Naive thymus-derived CD4-positive, alpha-beta T cell (primary cell): Measurements from ENCODE around the gene MARK4. TPM values are rescaled to one million over a fixed set of nuclear protein-coding genes. Genes with fewer than 3 reads are reported as not detected.
A peak's percentile ranks its signal among the peaks of the same experiment; 100 is the strongest.

Experiments used
- ATAC-seq: fragments of 150-1000 bp; cut with Tn5 transposase; 2 replicates; pipeline ENCODE4 v1.10.0; 2021; ENCODE audit warnings: mild to moderate bottlenecking, moderate library complexity
- CTCF ChIA-PET: fragments of 350-600 bp; sonication (Branson Sonifier 250); formaldehyde crosslinking; loops from one replicate; lab custom pipeline; 2021; ENCODE audit warnings: antibody characterized with exemption; lab: Charles Lee
- POLR2A ChIA-PET: fragments of 350-600 bp; sonication (Branson Sonifier 250); formaldehyde crosslinking; loops from one replicate; lab custom pipeline; 2021; ENCODE audit warnings: antibody characterized with exemption, inconsistent platforms; lab: Charles Lee
- DNase-seq, 9 donors: peaks; one replicate each; pipeline versions ENCODE4 v3.0.0 to v3.0.0-alpha.2; 2020 to 2022; ENCODE audit warnings: mixed read lengths in 1 of 9
- H3K27ac ChIP-seq: one replicate; pipeline ENCODE4 v1.7.0; 2013; ENCODE audit warnings: mild to moderate bottlenecking, low read depth, low read length, moderate library complexity
- H3K27me3 ChIP-seq, 2 donors: one replicate each; pipeline ENCODE4 v1.7.0; 2013; ENCODE audit warnings: low read length in 2 of 2, mild to moderate bottlenecking in 2 of 2, moderate library complexity in 2 of 2; ENCODE audit not compliant: control insufficient read depth in 2 of 2, insufficient read depth in 2 of 2
- H3K36me3 ChIP-seq, 3 experiments: 1 replicate in 2 of 3; 2 replicates in 1 of 3; pipeline ENCODE4 v1.7.0; 2013; ENCODE audit warnings: low read length in 3 of 3, mild to moderate bottlenecking in 3 of 3, moderate library complexity in 1 of 3; ENCODE audit not compliant: insufficient read depth in 3 of 3, control insufficient read depth in 2 of 3
- H3K4me1 ChIP-seq, 2 donors: one replicate each; pipeline ENCODE4 v1.7.0; 2013; ENCODE audit warnings: low read length in 2 of 2, mild to moderate bottlenecking in 2 of 2, moderate library complexity in 1 of 2; ENCODE audit not compliant: control insufficient read depth in 2 of 2, insufficient read depth in 2 of 2
- H3K4me3 ChIP-seq: 2 replicates; pipeline ENCODE4 v1.7.0; 2013; ENCODE audit warnings: mild to moderate bottlenecking, low read length
- H3K9me3 ChIP-seq, 3 experiments: 1 replicate in 2 of 3; 2 replicates in 1 of 3; pipeline ENCODE4 v1.7.0; 2013; ENCODE audit warnings: low read length in 3 of 3; ENCODE audit not compliant: control insufficient read depth in 2 of 3
- H3K27ac Mint-ChIP-seq, 9 donors: one replicate each; pipeline ENCODE4 v1.8.0; 2020 to 2022; ENCODE audit warnings: mixed read lengths in 9 of 9, mild to moderate bottlenecking in 8 of 9, moderate library complexity in 5 of 9, inconsistent platforms in 2 of 9
- H3K27me3 Mint-ChIP-seq, 5 donors: one replicate each; pipeline ENCODE4 v1.8.0; 2021 to 2022; ENCODE audit warnings: mixed read lengths in 5 of 5, mild to moderate bottlenecking in 1 of 5
- H3K36me3 Mint-ChIP-seq, 5 donors: one replicate each; pipeline ENCODE4 v1.8.0; 2020 to 2022; ENCODE audit warnings: mixed read lengths in 5 of 5, mild to moderate bottlenecking in 3 of 5, inconsistent platforms in 1 of 5
- H3K4me1 Mint-ChIP-seq, 7 donors: one replicate each; pipeline ENCODE4 v1.8.0; 2020 to 2022; ENCODE audit warnings: mixed read lengths in 7 of 7, mild to moderate bottlenecking in 3 of 7, inconsistent platforms in 1 of 7
- H3K4me3 Mint-ChIP-seq, 10 donors: one replicate each; pipeline ENCODE4 v1.8.0; 2020 to 2022; ENCODE audit warnings: mild to moderate bottlenecking in 10 of 10, mixed read lengths in 10 of 10, moderate library complexity in 6 of 10, inconsistent platforms in 2 of 10
- H3K9me3 Mint-ChIP-seq, 11 donors: one replicate each; pipeline ENCODE4 v1.8.0; 2020 to 2022; ENCODE audit warnings: mixed read lengths in 11 of 11, mild to moderate bottlenecking in 4 of 11, inconsistent platforms in 1 of 11, moderate library complexity in 1 of 11
- intact Hi-C, 2 donors: fragments of 100-400 bp; cut with micrococcal nuclease; formaldehyde crosslinking; loops; one replicate each; pipeline ENCODE4 v1.15.1; 2023
- polyA plus RNA-seq, 2 donors: library from polyadenylated mRNA; unstranded; fragments of 300-500 nt; fragmentation: Illumina TruSeq; gene quantifications; one replicate each; pipeline ENCODE4 v1.2.3, GENCODE V29; 2021
- total RNA-seq, 6 experiments: library from RNA in 5 of 6; stranded (reverse) in 5 of 6; gene quantifications; 1 replicate in 5 of 6; 2 replicates in 1 of 6; pipeline ENCODE4 v1.2.3 and lab custom pipeline; 2021 to 2026

The MARK4 gene
- total and polyA plus RNA-seq, 7 experiments from 2014 or later = 0.70 to 39.2 (median 22.8) TPM

GRCh38 chr19:45254044-45254531 lies 3.0 kb downstream of the MARK4 start:
- Histone ChIP-seq H3K27ac (no peak overlapping the region), H3K27me3 (no peaks in the 10 kb centered on the region), H3K36me3 (peaks cover 0 to 7% (median 0%) of the 10 kb centered on the region in 3 experiments), H3K4me1 (peaks cover 19 to 20% of the 10 kb centered on the region in 2 donors), H3K9me3 (no peaks in the 10 kb centered on the region), H3K4me3 (no peak overlapping the region)
- intact Hi-C loops = loop anchor here in 1 of 2 donors (5.0 kb wide), 3 partner anchors 153 to 252 kb away; partner anchors contain the start of genes POLR1G, PPP1R13L, PPP1R37 and RELB
- Mint-ChIP-seq H3K36me3 (no peaks in the 10 kb centered on the region), H3K4me1 (peaks cover 20 to 43% (median 30%) of the 10 kb centered on the region in 7 donors), H3K27ac (peak overlapping the region in 7 of 9 donors; percentile 25 to 87 (median 72)), H3K4me3 (peak overlapping the region in 9 of 10 donors; percentile 52 to 94 (median 77)), H3K9me3 (peaks cover 0 to 1% (median 0%) of the 10 kb centered on the region in 11 donors), H3K27me3 (peaks cover 0 to 5% (median 0%) of the 10 kb centered on the region in 5 donors)
- ChIA-PET POLR2A (no interaction called here), CTCF (no interaction called here)
- ATAC-seq = no peak
- DNase-seq = peak in 2 of 9 donors; percentile 12 to 22

GRCh38 chr19:45255611-45256157 lies 4.6 kb downstream of the MARK4 start:
- ChIA-PET POLR2A (no interaction called here), CTCF (interaction anchor here (0.6 kb wide), 1 partner anchor 646 kb away, joined by 3 read pairs; no protein-coding TSS in a partner anchor)
- Histone ChIP-seq H3K27me3 (no peaks in the 10 kb centered on the region), H3K36me3 (peaks cover 0 to 10% (median 0%) of the 10 kb centered on the region in 3 experiments), H3K4me1 (peaks cover 13 to 20% of the 10 kb centered on the region in 2 donors), H3K9me3 (no peaks in the 10 kb centered on the region), H3K27ac (no peak overlapping the region), H3K4me3 (no peak overlapping the region)
- Mint-ChIP-seq H3K9me3 (peaks cover 0 to 1% (median 0%) of the 10 kb centered on the region in 11 donors), H3K4me1 (peaks cover 17 to 40% (median 27%) of the 10 kb centered on the region in 7 donors), H3K36me3 (peaks cover 0 to under 1% (median 0%) of the 10 kb centered on the region in 5 donors), H3K27ac (no peak overlapping the region), H3K27me3 (peaks cover 0 to 1% (median 0%) of the 10 kb centered on the region in 5 donors), H3K4me3 (no peak overlapping the region)
- DNase-seq (no peak), ATAC-seq (no peak)
- intact Hi-C loops = no loop called here

DNA sequence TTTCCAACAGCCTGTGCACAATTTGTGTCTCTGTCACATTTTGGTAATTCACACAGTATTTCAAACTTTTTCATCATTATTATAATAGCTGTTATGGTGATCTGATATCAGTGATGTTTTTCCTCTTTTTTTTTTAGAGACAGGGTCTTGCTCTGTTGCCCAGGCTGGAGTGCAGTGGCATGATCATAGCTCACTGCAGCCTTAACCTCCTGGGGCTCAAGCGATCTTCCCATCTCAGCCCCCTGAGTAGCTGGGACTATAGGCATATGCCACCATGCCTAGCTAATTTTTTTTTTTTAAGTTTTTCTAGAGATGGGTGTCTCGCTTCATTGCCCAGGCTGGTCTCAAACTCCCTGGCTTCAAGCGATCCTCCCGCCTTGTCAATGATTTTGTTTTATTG lies 5.8 kb downstream of the MARK4 start:
- Mint-ChIP-seq H3K9me3 (no peaks in the 10 kb centered on the region), H3K36me3 (peaks cover 0 to 3% (median 0%) of the 10 kb centered on the region in 5 donors), H3K4me1 (peaks cover 14 to 37% (median 26%) of the 10 kb centered on the region in 7 donors), H3K4me3 (no peak overlapping the region), H3K27me3 (no peaks in the 10 kb centered on the region), H3K27ac (no peak overlapping the region)
- H3K36me3 ChIP-seq = peaks cover 0 to 10% (median 0%) of the 10 kb centered on the region in 3 experiments
- no peak overlapping the region for H3K4me3 ChIP-seq
- no peak overlapping the region for H3K27ac ChIP-seq
- intact Hi-C loops = no loop called here
- H3K4me1 ChIP-seq = peaks cover 13 to 20% of the 10 kb centered on the region in 2 donors
- no peaks in the 10 kb centered on the region for H3K9me3 ChIP-seq
- no peaks in the 10 kb centered on the region for H3K27me3 ChIP-seq
- ATAC-seq (no peak), DNase-seq (no peak)
- ChIA-PET CTCF (interaction anchor here (0.7 kb wide), 1 partner anchor 702 kb away, joined by 4 read pairs; no protein-coding TSS in a partner anchor), POLR2A (no interaction called here)

- DNase-seq (no peak), ATAC-seq (no peak)
- Histone ChIP-seq H3K27me3 (no peaks in the 10 kb centered on the region), H3K9me3 (no peaks in the 10 kb centered on the region), H3K27ac (no peak overlapping the region), H3K36me3 (peaks cover 0 to 10% (median 0%) of the 10 kb centered on the region in 3 experiments), H3K4me1 (peaks cover 0 to 3% of the 10 kb centered on the region in 2 donors), H3K4me3 (no peak overlapping the region)
- Mint-ChIP-seq H3K27ac (no peak overlapping the region), H3K36me3 (peaks cover 0 to 5% (median 0%) of the 10 kb centered on the region in 5 donors), H3K27me3 (no peaks in the 10 kb centered on the region), H3K4me1 (peaks cover under 1 to 18% (median 7%) of the 10 kb centered on the region in 7 donors), H3K4me3 (no peak overlapping the region), H3K9me3 (no peaks in the 10 kb centered on the region)
- intact Hi-C loops = no loop called here
- CTCF ChIA-PET = interaction anchor here (0.5 kb wide), 1 partner anchor 10 kb away, joined by 3 read pairs; no protein-coding TSS in a partner anchor
- POLR2A ChIA-PET = no interaction called here
These were observed 7.8 kb downstream of the MARK4 start for GRCh38 chr19:45258862-45259261.

- intact Hi-C loops = no loop called here
- H3K4me3 ChIP-seq = no peak overlapping the region
- ChIA-PET CTCF (no interaction called here), POLR2A (no interaction called here)
- no peaks in the 10 kb centered on the region for H3K9me3 ChIP-seq
- no peak overlapping the region for H3K27ac ChIP-seq
- no peaks in the 10 kb centered on the region for H3K4me1 ChIP-seq
- Mint-ChIP-seq H3K9me3 (no peaks in the 10 kb centered on the region), H3K4me1 (peaks cover 0 to 4% (median 0%) of the 10 kb centered on the region in 7 donors), H3K4me3 (no peak overlapping the region), H3K27ac (no peak overlapping the region), H3K36me3 (peaks cover 0 to 14% (median 0%) of the 10 kb centered on the region in 5 donors), H3K27me3 (no peaks in the 10 kb centered on the region)
- H3K27me3 ChIP-seq = no peaks in the 10 kb centered on the region
- H3K36me3 ChIP-seq = peaks cover 0 to 6% (median 0%) of the 10 kb centered on the region in 3 experiments
- no peak for ATAC-seq
- no peak for DNase-seq
These were observed 11.5 kb downstream of the MARK4 start for GRCh38 chr19:45262570-45262969.

DNA sequence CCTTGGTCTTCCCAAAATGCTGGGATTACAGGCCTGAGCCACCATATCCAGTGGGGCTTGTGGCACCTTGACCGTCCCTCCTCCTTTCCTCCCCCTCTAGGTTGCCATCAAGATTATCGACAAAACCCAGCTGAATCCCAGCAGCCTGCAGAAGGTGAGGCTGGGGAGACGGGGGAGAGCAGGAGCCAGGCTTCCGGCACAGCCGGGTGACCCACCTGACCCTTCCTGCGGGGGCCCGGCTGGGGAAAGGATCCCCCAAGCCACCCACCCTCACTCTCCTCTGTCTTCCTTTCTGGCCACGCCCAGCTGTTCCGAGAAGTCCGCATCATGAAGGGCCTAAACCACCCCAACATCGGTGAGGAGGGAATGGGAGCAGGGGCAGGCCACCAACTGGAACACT lies 11.9 kb downstream of the MARK4 start:
- H3K36me3 ChIP-seq = peaks cover 0 to 6% (median 0%) of the 10 kb centered on the region in 3 experiments
- Mint-ChIP-seq H3K9me3 (no peaks in the 10 kb centered on the region), H3K4me1 (peaks cover 0 to 4% (median 0%) of the 10 kb centered on the region in 7 donors), H3K27me3 (no peaks in the 10 kb centered on the region), H3K4me3 (no peak overlapping the region), H3K27ac (no peak overlapping the region), H3K36me3 (peaks cover 0 to 14% (median 0%) of the 10 kb centered on the region in 5 donors)
- intact Hi-C loops = no loop called here
- ChIA-PET POLR2A (no interaction called here), CTCF (interaction anchor here (0.7 kb wide), 1 partner anchor 812 kb away, joined by 3 read pairs; no protein-coding TSS in a partner anchor)
- ATAC-seq (no peak), DNase-seq (no peak)
- H3K9me3 ChIP-seq = no peaks in the 10 kb centered on the region
- H3K27me3 ChIP-seq = no peaks in the 10 kb centered on the region
- no peaks in the 10 kb centered on the region for H3K4me1 ChIP-seq
- no peak overlapping the region for H3K27ac ChIP-seq
- no peak overlapping the region for H3K4me3 ChIP-seq
